T-helper 22 cell (primary cell): ENCODE results near the gene DNAJB8.

Experiments used
- DNase-seq: peaks from one replicate; pipeline ENCODE4 v3.0.0-alpha.2; 2020; ENCODE audit warnings: low read depth

DNAJB8 gene

GRCh38 chr3:128464188-128464587 is 2.5 kb downstream of the DNAJB8 start:
- DNase-seq = no peak

GRCh38 chr3:128463771-128464170 is 2.9 kb downstream of the DNAJB8 start:
- no peak for DNase-seq

- DNase-seq = no peak
Observed at GRCh38 chr3:128463354-128463753, 3.3 kb downstream of the DNAJB8 start.

GRCh38 chr3:128462931-128463330 is 3.8 kb downstream of the DNAJB8 start:
- DNase-seq = no peak

GRCh38 chr3:128462341-128462910 is 4.3 kb downstream of the DNAJB8 start:
- DNase-seq = no peak

GRCh38 chr3:128461731-128462130 is 5.0 kb downstream of the DNAJB8 start:
- no peak for DNase-seq

GRCh38 chr3:128459461-128459820 is 7.2 kb downstream of the DNAJB8 start:
- DNase-seq = no peak

- DNase-seq = no peak
Observed at GRCh38 chr3:128458746-128459460, 7.8 kb downstream of the DNAJB8 start.

- DNase-seq = no peak
Observed at GRCh38 chr3:128457937-128458336, 8.8 kb downstream of the DNAJB8 start.

GRCh38 chr3:128456776-128457715 is 9.6 kb downstream of the DNAJB8 start:
- no peak for DNase-seq

- DNase-seq = no peak
Observed at GRCh38 chr3:128455786-128456748, 10.6 kb downstream of the DNAJB8 start.

- no peak for DNase-seq
Observed at GRCh38 chr3:128455116-128455515, 11.6 kb downstream of the DNAJB8 start.

- DNase-seq = no peak
Observed at GRCh38 chr3:128454310-128454618, 12.4 kb downstream of the DNAJB8 start.

GRCh38 chr3:128453501-128454309 is 13.0 kb downstream of the DNAJB8 start:
- no peak for DNase-seq

- DNase-seq = no peak
Observed at GRCh38 chr3:128452678-128453275, 13.9 kb downstream of the DNAJB8 start.

- no peak for DNase-seq
Observed at GRCh38 chr3:128452120-128452519, 14.6 kb downstream of the DNAJB8 start.

- no peak for DNase-seq
Observed at GRCh38 chr3:128449111-128449638, 17.5 kb downstream of the DNAJB8 start.

GRCh38 chr3:128448491-128448890 is 18.2 kb downstream of the DNAJB8 start:
- no peak for DNase-seq

- no peak for DNase-seq
Observed at GRCh38 chr3:128447561-128448013, 19.1 kb downstream of the DNAJB8 start.

- DNase-seq = no peak
Observed at GRCh38 chr3:128446821-128447220, 19.9 kb downstream of the DNAJB8 start.
